H1 (cell line): ENCODE results near the gene F11. TPM values are rescaled to one million over a fixed set of nuclear protein-coding genes. Genes with fewer than 3 reads are reported as not detected.

Experiments used
- CTCF ChIA-PET: fragments of 300-600 bp; sonication (Branson Sonifier 250); formaldehyde crosslinking; loops from one replicate; lab custom pipeline; 2021; ENCODE audit not compliant: partially characterized antibody; lab: Charles Lee
- POLR2A ChIA-PET: fragments of 300-600 bp; sonication (Branson Sonifier 250); formaldehyde crosslinking; loops from one replicate; lab custom pipeline; 2021; ENCODE audit warnings: inconsistent platforms; ENCODE audit not compliant: partially characterized antibody; lab: Charles Lee
- DNase-seq, 2 experiments: peaks; one replicate each; pipeline versions ENCODE4 v3.0.0 to v3.0.0-alpha.2; 2010 to 2022; ENCODE audit warnings: low spot score in 2 of 2, low read depth in 1 of 2, mixed read lengths in 1 of 2
- FAIRE-seq: peaks from 2 replicates; lab custom pipeline; 2011; peaks lifted over from hg19 to GRCh38; lab: Jason Lieb, UNC
- H2AFZ ChIP-seq: 2 replicates; pipeline ENCODE4 v1.8.1; 2012; ENCODE audit warnings: low read length, inconsistent platforms
- H2AK5ac ChIP-seq: 2 replicates; pipeline ENCODE4 v1.6.1; 2013; ENCODE audit warnings: low read depth, low read length
- H2BK120ac ChIP-seq: replicated peaks from 2 replicates; pipeline ENCODE3; 2013; ENCODE audit warnings: low read depth, low read length, inconsistent platforms
- H2BK12ac ChIP-seq: 2 replicates; pipeline ENCODE4 v1.6.1; 2013; ENCODE audit warnings: low read depth, low read length
- H2BK15ac ChIP-seq: 2 replicates; pipeline ENCODE4 v1.6.1; 2013; ENCODE audit warnings: low read length
- H2BK20ac ChIP-seq: 2 replicates; pipeline ENCODE4 v1.6.1; 2013; ENCODE audit warnings: low read length
- H2BK5ac ChIP-seq: 2 replicates; pipeline ENCODE4 v1.6.1; 2013; ENCODE audit warnings: low read depth, low read length
- H3K14ac ChIP-seq: 2 replicates; pipeline ENCODE4 v1.6.1; 2013; ENCODE audit warnings: inconsistent platforms; ENCODE audit not compliant: insufficient read length
- H3K18ac ChIP-seq: 2 replicates; pipeline ENCODE4 v1.6.1; 2013; ENCODE audit warnings: low read length; ENCODE audit errors: extremely low read depth
- H3K23ac ChIP-seq: 2 replicates; pipeline ENCODE4 v1.6.1; 2013; ENCODE audit warnings: inconsistent platforms; ENCODE audit not compliant: insufficient read length
- H3K23me2 ChIP-seq: 2 replicates; pipeline ENCODE4 v1.6.1; 2013; ENCODE audit warnings: low read depth, low read length
- H3K27ac ChIP-seq: 2 replicates; pipeline ENCODE4 v1.6.1; 2011; ENCODE audit warnings: low read depth, low read length, inconsistent platforms
- H3K27me3 ChIP-seq, 4 experiments: replicated peaks in 1 of 4; 1 replicate in 1 of 4; 2 replicates in 3 of 4; pipeline versions ENCODE4 v1.6.1 to v1.8.1; 2011 to 2013; ENCODE audit warnings: low read length in 3 of 4, mild to moderate bottlenecking in 3 of 4, inconsistent platforms in 2 of 4, mixed read lengths in 2 of 4, moderate library complexity in 1 of 4; ENCODE audit not compliant: control insufficient read depth in 3 of 4, insufficient read depth in 3 of 4; ENCODE audit errors: extremely low read depth in 1 of 4
- H3K36me3 ChIP-seq, 4 experiments: 2 replicates each; pipeline versions ENCODE4 v1.6.1 to v1.8.1; 2011 to 2013; ENCODE audit warnings: mild to moderate bottlenecking in 4 of 4, low read length in 3 of 4, moderate library complexity in 2 of 4, control low read depth in 1 of 4, inconsistent platforms in 1 of 4; ENCODE audit not compliant: insufficient read depth in 4 of 4, control insufficient read depth in 2 of 4
- H3K4ac ChIP-seq: replicated peaks from 2 replicates; pipeline ENCODE3; 2013; ENCODE audit warnings: low read length, low read depth, mixed read lengths, inconsistent platforms; ENCODE audit not compliant: insufficient read length
- H3K4me1 ChIP-seq, 4 experiments: replicated peaks in 1 of 4; 1 replicate in 1 of 4; 2 replicates in 3 of 4; pipeline versions ENCODE4 v1.6.1 to v1.8.1; 2011 to 2013; ENCODE audit warnings: low read length in 3 of 4, inconsistent platforms in 2 of 4, mixed read lengths in 1 of 4; ENCODE audit not compliant: insufficient read depth in 4 of 4, control insufficient read depth in 3 of 4
- H3K4me2 ChIP-seq, 2 experiments: 2 replicates each; pipeline versions ENCODE4 v1.6.1 to v1.8.1; 2011 to 2013; ENCODE audit warnings: low read depth in 2 of 2, low read length in 2 of 2, control low read depth in 1 of 2, inconsistent platforms in 1 of 2, mild to moderate bottlenecking in 1 of 2; ENCODE audit not compliant: insufficient read depth in 1 of 2
- H3K4me3 ChIP-seq, 4 experiments: fragments of 200-600, 300-600 bp in 1 of 4; sonication (generic), shearing (Covaris generic), sonication (Bioruptor Twin) in 1 of 4; 2 replicates each; pipeline versions ENCODE4 v1.5.1 to v1.8.1; 2011 to 2016; ENCODE audit warnings: low read length in 4 of 4, low read depth in 3 of 4, control low read depth in 2 of 4, inconsistent platforms in 2 of 4, mild to moderate bottlenecking in 2 of 4, mixed read lengths in 1 of 4, moderate library complexity in 1 of 4; ENCODE audit not compliant: insufficient read depth in 2 of 4; ENCODE audit errors: extremely low read depth in 1 of 4
- H3K56ac ChIP-seq: replicated peaks from 2 replicates; pipeline ENCODE3; 2013; ENCODE audit warnings: low read depth, mild to moderate bottlenecking, mixed read lengths, low read length, inconsistent platforms; ENCODE audit not compliant: insufficient read length
- H3K79me1 ChIP-seq: 2 replicates; pipeline ENCODE4 v1.6.1; 2013; ENCODE audit warnings: low read depth, low read length, control low read depth
- H3K79me2 ChIP-seq, 2 experiments: 2 replicates each; pipeline versions ENCODE4 v1.6.1 to v1.8.1; 2012 to 2013; ENCODE audit warnings: low read length in 2 of 2, mild to moderate bottlenecking in 2 of 2, inconsistent platforms in 1 of 2; ENCODE audit not compliant: insufficient read depth in 2 of 2, control insufficient read depth in 1 of 2
- H3K9ac ChIP-seq, 4 experiments: replicated peaks in 1 of 4; 1 replicate in 1 of 4; 2 replicates in 3 of 4; pipeline versions ENCODE4 v1.6.1 to v1.8.1; 2011 to 2013; ENCODE audit warnings: low read depth in 3 of 4, low read length in 3 of 4, control low read depth in 2 of 4, mild to moderate bottlenecking in 2 of 4, moderate library complexity in 2 of 4, inconsistent platforms in 1 of 4; ENCODE audit errors: extremely low read depth in 1 of 4
- H3K9me3 ChIP-seq, 2 experiments: 2 replicates each; pipeline versions ENCODE4 v1.6.1 to v1.8.1; 2012 to 2013; ENCODE audit warnings: mild to moderate bottlenecking in 2 of 2, moderate library complexity in 2 of 2, control low read depth in 1 of 2, inconsistent platforms in 1 of 2, low read depth in 1 of 2, low read length in 1 of 2, mixed read lengths in 1 of 2; ENCODE audit not compliant: insufficient read depth in 2 of 2
- H4K20me1 ChIP-seq, 2 experiments: replicated peaks in 1 of 2; 2 replicates each; pipeline versions ENCODE3 to v1.8.1; 2011 to 2013; ENCODE audit warnings: inconsistent platforms in 2 of 2, low read length in 2 of 2, mild to moderate bottlenecking in 1 of 2; ENCODE audit not compliant: insufficient read depth in 2 of 2, control insufficient read depth in 1 of 2
- H4K5ac ChIP-seq: 2 replicates; pipeline ENCODE4 v1.6.1; 2013; ENCODE audit warnings: low read length, low read depth, mixed read lengths, inconsistent platforms; ENCODE audit not compliant: insufficient read length
- H4K8ac ChIP-seq: 2 replicates; pipeline ENCODE4 v1.8.0; 2013; ENCODE audit warnings: mild to moderate bottlenecking, moderate library complexity, low read length, inconsistent platforms; ENCODE audit not compliant: insufficient read depth; ENCODE audit errors: extremely low read depth
- H4K91ac ChIP-seq: replicated peaks from 2 replicates; pipeline ENCODE3; 2013; ENCODE audit warnings: low read length, mixed read lengths, inconsistent platforms; ENCODE audit not compliant: insufficient read length
- CTBP2 ChIP-seq: IDR thresholded peaks from 2 replicates; pipeline ENCODE4 v1.7.0; 2011; ENCODE audit warnings: borderline replicate concordance, mild to moderate bottlenecking, moderate library complexity, mixed read lengths, low read length; ENCODE audit not compliant: insufficient read depth, insufficient read length
- CTCF ChIP-seq, 3 experiments: IDR thresholded peaks; 1 replicate in 2 of 3; 2 replicates in 1 of 3; pipeline versions ENCODE4 v1.5.1 to v1.6.1; 2011; ENCODE audit warnings: low read length in 3 of 3, mild to moderate bottlenecking in 3 of 3, inconsistent platforms in 2 of 3, low read depth in 1 of 3, moderate library complexity in 1 of 3; ENCODE audit not compliant: insufficient read depth in 1 of 3; ENCODE audit errors: control extremely low read depth in 1 of 3
- MAX ChIP-seq: IDR thresholded peaks from 2 replicates; pipeline ENCODE4 v1.6.1; 2012; ENCODE audit warnings: inconsistent platforms
- NRF1 ChIP-seq: IDR thresholded peaks from 2 replicates; pipeline ENCODE4 v1.6.1; 2011; ENCODE audit warnings: mild to moderate bottlenecking, low read depth, low read length, improper control_type of control experiment
- PHF8 ChIP-seq: fragments of 200-600 bp; sonication (generic); conservative IDR thresholded peaks from 2 replicates; pipeline ENCODE4 v1.7.1; 2012; ENCODE audit warnings: low read depth, mild to moderate bottlenecking, inconsistent platforms, low read length, moderate library complexity
- SP4 ChIP-seq: IDR thresholded peaks from 2 replicates; pipeline ENCODE4 v1.6.1; 2012; ENCODE audit warnings: low read length, inconsistent platforms
- WGBS, 2 experiments: shearing (Covaris generic) in 1 of 2; methylation state at CpG; one replicate each; pipeline versions ENCODE4 v1.1.6 to v1.1.7; 2013 to 2015; ENCODE audit warnings: low lambda C conversion rate in 2 of 2, mixed read lengths in 2 of 2, inconsistent platforms in 1 of 2, low coverage in 1 of 2, missing lambda C conversion rate in 1 of 2; ENCODE audit not compliant: insufficient replicate concordance in 2 of 2, insufficient coverage in 1 of 2, insufficient read length in 1 of 2; ENCODE audit errors: extremely low coverage in 1 of 2, missing lambda C conversion rate in 1 of 2; 5-methylcytosine and 5-hydroxymethylcytosine counted together
- polyA plus RNA-seq, 7 experiments: library from polyadenylated mRNA; depleted of rRNA in 3 of 7; stranded (reverse) in 5 of 7; unstranded in 2 of 7; fragments of >200 nt in 5 of 7; fragments of 200-250 nt in 2 of 7; gene quantifications; 1 replicate in 5 of 7; 2 replicates in 1 of 7; 4 replicates in 1 of 7; pipeline versions ENCODE4 v1.2.1 to v1.2.3, GENCODE V29; 2011 to 2013; ENCODE audit warnings: missing spikeins in 2 of 7, mixed read lengths in 2 of 7
- total RNA-seq: library from RNA; stranded (reverse); fragmentation: NEBNext Ultra II Directional; extraction: Animal tissue kit (Norgen Biotek cat#: 25700); gene quantifications from 2 replicates; pipeline ENCODE4 v1.2.1, GENCODE V29; 2021
- TF ChIP-seq, protein P1 (sequence below): IDR thresholded peaks from 2 replicates; pipeline ENCODE4 v1.6.1; 2012; ENCODE audit warnings: inconsistent platforms

The F11 gene
- total and polyA plus RNA-seq, 2 of the 8 experiments (the other 6 are each of a cell fraction or from before 2014, with no cell fraction given) = 0.27 to 0.99 TPM

DNA sequence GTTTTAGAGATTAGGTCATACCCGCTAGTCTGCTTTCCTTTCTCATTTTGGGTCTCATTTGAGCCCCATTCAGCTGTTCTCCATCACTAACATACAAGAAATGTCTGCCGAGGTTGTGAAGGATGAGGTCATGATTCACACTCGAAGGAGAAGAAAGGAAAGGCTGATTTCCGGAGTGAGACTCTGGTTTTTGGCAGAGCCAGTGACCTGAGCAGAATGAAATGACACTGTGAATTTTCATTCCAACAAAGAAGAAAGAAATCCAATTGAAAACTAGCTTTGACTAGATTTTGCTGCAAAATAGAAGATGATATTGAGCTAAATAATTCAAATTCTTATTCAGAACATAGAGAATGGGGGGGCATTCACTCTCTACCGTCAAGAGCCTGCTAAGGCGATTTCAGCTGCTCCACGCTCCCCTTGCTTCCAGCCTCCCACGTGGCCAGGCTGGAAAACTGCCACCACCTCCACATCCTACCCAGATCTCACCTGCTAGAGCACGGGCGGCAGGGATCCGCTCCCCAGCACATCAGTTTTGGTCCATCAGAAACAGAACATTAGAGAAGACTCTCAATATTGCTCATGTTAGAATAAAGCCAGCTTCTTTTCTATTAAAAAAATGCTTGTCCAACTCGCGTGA is 39.0 kb downstream of the F11 start:
- Histone ChIP-seq H4K8ac (no peak overlapping the region), H3K4me2 (no peak overlapping the region), H3K18ac (no peak overlapping the region), H4K91ac (no peak overlapping the region), H3K4ac (no peak overlapping the region), H3K56ac (no peak overlapping the region), H2BK20ac (no peak overlapping the region), H3K79me1 (no peaks in the 10 kb centered on the region), H3K4me1 (peaks cover 0 to 3% (median 0%) of the 10 kb centered on the region in 4 experiments; a peak in 1 of 7 replicates), H2BK120ac (no peak overlapping the region), H2BK5ac (no peak overlapping the region), H3K4me3 (no peak overlapping the region), H4K5ac (no peak overlapping the region), H4K20me1 (no peaks in the 10 kb centered on the region), H3K23ac (no peak overlapping the region), H3K79me2 (no peaks in the 10 kb centered on the region), H3K27ac (no peak overlapping the region), H3K23me2 (no peaks in the 10 kb centered on the region), H3K36me3 (no peaks in the 10 kb centered on the region), H3K9ac (no peak overlapping the region), H2AFZ (no peak overlapping the region), H2AK5ac (no peak overlapping the region), H3K27me3 (no peaks in the 10 kb centered on the region; a peak in 1 of 7 replicates), H2BK12ac (no peak overlapping the region), H2BK15ac (no peak overlapping the region), H3K14ac (no peak overlapping the region), H3K9me3 (no peaks in the 10 kb centered on the region)
- FAIRE-seq = no peak
- CTCF ChIA-PET = interaction anchor here (0.7 to 1.6 kb wide), 5 partner anchors 9 to 282 kb away, joined by 3 to 7 read pairs (median 4); partner anchors contain the start of gene MTNR1A
- peak; percentile 21; the same call in 1 of the 2 replicates for TF ChIP-seq MAX
- TF ChIP-seq SP4 = no peak
- TF ChIP-seq CTCF (IDR thresholded peaks at IDR 0.05; ENCODE audit: control extremely low read depth in 1 of 3, insufficient read depth in 1 of 3, low read depth in 1 of 3, low read length in 3 of 3) = no peak
- TF ChIP-seq NRF1 = no peak
- TF ChIP-seq PHF8 = no peak
- TF ChIP-seq, protein P1, sequence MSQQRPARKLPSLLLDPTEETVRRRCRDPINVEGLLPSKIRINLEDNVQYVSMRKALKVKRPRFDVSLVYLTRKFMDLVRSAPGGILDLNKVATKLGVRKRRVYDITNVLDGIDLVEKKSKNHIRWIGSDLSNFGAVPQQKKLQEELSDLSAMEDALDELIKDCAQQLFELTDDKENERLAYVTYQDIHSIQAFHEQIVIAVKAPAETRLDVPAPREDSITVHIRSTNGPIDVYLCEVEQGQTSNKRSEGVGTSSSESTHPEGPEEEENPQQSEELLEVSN = 0 out of 2 replicates have a peak, but pooled peaks have one; percentile 26
- no peak for TF ChIP-seq CTBP2
- 82% methylated on average over 13 of the region's 13 CpGs; no CpG with 5 or more reads in 1 of the 2 experiments for WGBS, 2 experiments
- POLR2A ChIA-PET = no interaction called here
- no peak for DNase-seq
